ENCODE results near the gene ADTRP. TPM values are rescaled to one million over a fixed set of nuclear protein-coding genes. Genes with fewer than 3 reads are reported as not detected.
A peak's percentile ranks its signal among the peaks of the same experiment; 100 is the strongest.

Gene ADTRP
- total RNA-seq, 4 donors from 2014 or later, result not detected

- DNase-seq (ENCODE audit: low spot score in 2 of 2), result no peak
- Histone ChIP-seq H3K4me3 (no peak overlapping the region), H3K36me3 (no peaks in the 10 kb centered on the region), H3K27ac (no peak overlapping the region), H3K4me1 (peaks cover 0 to 3% (median 0%) of the 10 kb centered on the region in 4 donors), H3K9me3 (no peaks in the 10 kb centered on the region), H3K27me3 (no peaks in the 10 kb centered on the region)
- 83 to 91% methylated on average over 1 of the region's 1 CpG for WGBS, 2 donors
- TF ChIP-seq CTCF (IDR thresholded peaks at IDR 0.05) (no peak), POLR2A (IDR thresholded peaks at IDR 0.05) (no peak), EP300 (IDR thresholded peaks at IDR 0.05) (no peak)
Observed at GRCh38 chr6:11752360-11752759, 26.2 kb downstream of the ADTRP start.

- no peak for DNase-seq (ENCODE audit: low spot score in 2 of 2)
- no peak for TF ChIP-seq EP300 (IDR thresholded peaks at IDR 0.05)
- no peak for TF ChIP-seq CTCF (IDR thresholded peaks at IDR 0.05)
- no peak for TF ChIP-seq POLR2A (IDR thresholded peaks at IDR 0.05)
- H3K4me1 ChIP-seq, result peaks cover 0 to 4% (median 0%) of the 10 kb centered on the region in 4 donors
- H3K27me3 ChIP-seq, result no peaks in the 10 kb centered on the region
- H3K4me3 ChIP-seq, result no peak overlapping the region
- H3K9me3 ChIP-seq, result no peaks in the 10 kb centered on the region
- no peaks in the 10 kb centered on the region for H3K36me3 ChIP-seq
- no peak overlapping the region for H3K27ac ChIP-seq
- WGBS, 2 donors, result 66 to 70% methylated on average over 7 of the region's 7 CpGs
Observed at GRCh38 chr6:11750682-11751081, 27.9 kb downstream of the ADTRP start.

GRCh38 chr6:11748591-11749210 is 29.9 kb downstream of the ADTRP start:
- no peak for DNase-seq (ENCODE audit: low spot score in 2 of 2)
- Histone ChIP-seq H3K4me1 (peaks cover 0 to 4% (median 0%) of the 10 kb centered on the region in 4 donors), H3K27ac (no peak overlapping the region), H3K9me3 (no peaks in the 10 kb centered on the region), H3K27me3 (no peaks in the 10 kb centered on the region), H3K4me3 (no peak overlapping the region), H3K36me3 (no peaks in the 10 kb centered on the region)
- TF ChIP-seq POLR2A (IDR thresholded peaks at IDR 0.05), result no peak
- no peak for TF ChIP-seq EP300 (IDR thresholded peaks at IDR 0.05)
- no peak for TF ChIP-seq CTCF (IDR thresholded peaks at IDR 0.05)
- 87 to 90% methylated on average over 7 of the region's 7 CpGs for WGBS, 2 donors

- no peaks in the 10 kb centered on the region for H3K36me3 ChIP-seq
- H3K4me1 ChIP-seq, result peaks cover 0 to 15% (median 0%) of the 10 kb centered on the region in 4 donors
- no peak for DNase-seq (ENCODE audit: low spot score in 2 of 2)
- 48 to 73% methylated on average over 3 of the region's 3 CpGs for WGBS, 2 donors
- peak overlapping the region in 1 of 4 donors; percentile 45 for H3K27ac ChIP-seq
- H3K4me3 ChIP-seq, result no peak overlapping the region
- TF ChIP-seq POLR2A (IDR thresholded peaks at IDR 0.05) (no peak), CTCF (IDR thresholded peaks at IDR 0.05) (no peak), EP300 (IDR thresholded peaks at IDR 0.05) (no peak)
- H3K27me3 ChIP-seq, result no peaks in the 10 kb centered on the region
- H3K9me3 ChIP-seq, result no peaks in the 10 kb centered on the region
Observed at GRCh38 chr6:11747021-11747420, 31.6 kb downstream of the ADTRP start.

GRCh38 chr6:11744753-11745152 is 33.9 kb downstream of the ADTRP start:
- Histone ChIP-seq H3K27ac (peak overlapping the region in 3 of 4 donors; percentile 40 to 78 (median 42)), H3K36me3 (no peaks in the 10 kb centered on the region), H3K27me3 (no peaks in the 10 kb centered on the region), H3K4me3 (no peak overlapping the region), H3K9me3 (no peaks in the 10 kb centered on the region), H3K4me1 (peaks cover 0 to 15% (median 0%) of the 10 kb centered on the region in 4 donors)
- WGBS, 2 donors, result 49 to 60% methylated on average over 3 of the region's 3 CpGs
- peak; percentile 86 to 91 for TF ChIP-seq EP300 (IDR thresholded peaks at IDR 0.05)
- TF ChIP-seq CTCF (IDR thresholded peaks at IDR 0.05), result no peak
- peak; percentile 62 to 95 for DNase-seq (ENCODE audit: low spot score in 2 of 2)

Data from tibial nerve (tissue), 4 donors.